HL-60 (cell line): Measurements from ENCODE around the gene CSDE1.

Experiments
- DNase-seq, 2 experiments: peaks; one replicate each; pipeline ENCODE4 v3.0.0-alpha.2; 2010 to 2020; ENCODE audit warnings: low read depth in 1 of 2, low spot score in 1 of 2
- H3K27ac ChIP-seq: fragments of 250-450 bp; sonication (Bioruptor Pico); replicated peaks from 2 replicates; pipeline ENCODE4 v1.5.1; 2020; ENCODE audit warnings: mild to moderate bottlenecking, moderate library complexity
- H3K27me3 ChIP-seq: fragments of 250-450 bp; sonication (Bioruptor Pico); 2 replicates; pipeline ENCODE4 v1.5.1; 2021; ENCODE audit warnings: mild to moderate bottlenecking, moderate library complexity; ENCODE audit not compliant: insufficient read depth, poor library complexity, severe bottlenecking
- H3K4me3 ChIP-seq: replicated peaks from 2 replicates; pipeline ENCODE4 v1.5.1; 2011; ENCODE audit warnings: mild to moderate bottlenecking, control low read depth, low read length; ENCODE audit not compliant: insufficient read depth
- GABPA ChIP-seq: IDR thresholded peaks from 2 replicates; pipeline ENCODE4 v1.6.1; 2012; ENCODE audit warnings: low read depth
- POLR2AphosphoS5 ChIP-seq: IDR thresholded peaks from 2 replicates; pipeline ENCODE4 v1.6.1; 2012; ENCODE audit warnings: low read depth
- REST ChIP-seq: IDR thresholded peaks from 2 replicates; pipeline ENCODE4 v1.6.1; 2012; ENCODE audit warnings: low read depth; ENCODE audit not compliant: insufficient replicate concordance
- SPI1 ChIP-seq: IDR thresholded peaks from 2 replicates; pipeline ENCODE4 v1.6.1; 2012; ENCODE audit warnings: low read depth, mild to moderate bottlenecking, borderline replicate concordance
- TF ChIP-seq, protein P1 (sequence below): IDR thresholded peaks from one replicate; pipeline ENCODE4 v1.5.1; 2011; ENCODE audit warnings: low read length, control low read depth, inconsistent platforms; ENCODE audit not compliant: insufficient read depth

Gene CSDE1

GRCh38 chr1:114749835-114750234 lies 7.9 kb downstream of the CSDE1 start:
- no peak for DNase-seq
- Histone ChIP-seq H3K4me3 (no peak overlapping the region), H3K27me3 (no peaks in the 10 kb centered on the region), H3K27ac (no peak overlapping the region)
- TF ChIP-seq POLR2AphosphoS5: no peak

DNA sequence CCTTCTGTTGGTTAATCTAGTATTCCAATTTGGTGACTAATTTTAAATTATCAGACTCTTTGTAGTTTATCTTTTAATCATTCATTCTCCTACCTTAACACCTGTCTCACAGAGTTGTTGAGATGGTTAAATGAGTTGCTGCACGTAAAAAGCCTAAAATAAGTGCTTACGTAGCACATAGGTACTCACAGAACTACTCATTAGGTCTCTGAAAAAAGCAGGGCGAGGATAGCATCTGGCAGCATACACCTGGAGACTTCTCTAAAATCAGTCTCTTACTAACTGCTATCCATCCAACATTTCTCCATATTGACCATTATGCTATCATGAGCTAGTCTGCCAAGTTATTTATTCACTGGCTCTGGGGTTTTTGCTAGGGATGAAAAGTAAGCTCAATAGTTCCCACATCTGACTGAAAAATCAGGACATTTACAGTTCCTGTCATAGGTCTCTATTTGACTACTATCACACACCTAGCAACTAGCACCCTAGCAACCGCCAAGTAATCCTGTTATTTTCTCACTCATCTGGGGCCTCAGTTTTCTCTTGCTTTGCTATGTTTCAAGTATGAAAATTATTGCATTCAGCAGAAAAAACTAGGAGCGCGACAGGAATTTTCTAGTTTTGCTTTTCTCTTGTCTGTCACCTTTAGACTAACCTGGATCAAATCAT lies 11.2 kb downstream of the CSDE1 start:
- Histone ChIP-seq H3K27me3 (no peaks in the 10 kb centered on the region), H3K4me3 (no peak overlapping the region), H3K27ac (no peak overlapping the region)
- no peak for DNase-seq
- TF ChIP-seq GABPA (no peak), POLR2AphosphoS5 (no peak), REST (no peak), SPI1 (no peak)
- TF ChIP-seq, protein P1, sequence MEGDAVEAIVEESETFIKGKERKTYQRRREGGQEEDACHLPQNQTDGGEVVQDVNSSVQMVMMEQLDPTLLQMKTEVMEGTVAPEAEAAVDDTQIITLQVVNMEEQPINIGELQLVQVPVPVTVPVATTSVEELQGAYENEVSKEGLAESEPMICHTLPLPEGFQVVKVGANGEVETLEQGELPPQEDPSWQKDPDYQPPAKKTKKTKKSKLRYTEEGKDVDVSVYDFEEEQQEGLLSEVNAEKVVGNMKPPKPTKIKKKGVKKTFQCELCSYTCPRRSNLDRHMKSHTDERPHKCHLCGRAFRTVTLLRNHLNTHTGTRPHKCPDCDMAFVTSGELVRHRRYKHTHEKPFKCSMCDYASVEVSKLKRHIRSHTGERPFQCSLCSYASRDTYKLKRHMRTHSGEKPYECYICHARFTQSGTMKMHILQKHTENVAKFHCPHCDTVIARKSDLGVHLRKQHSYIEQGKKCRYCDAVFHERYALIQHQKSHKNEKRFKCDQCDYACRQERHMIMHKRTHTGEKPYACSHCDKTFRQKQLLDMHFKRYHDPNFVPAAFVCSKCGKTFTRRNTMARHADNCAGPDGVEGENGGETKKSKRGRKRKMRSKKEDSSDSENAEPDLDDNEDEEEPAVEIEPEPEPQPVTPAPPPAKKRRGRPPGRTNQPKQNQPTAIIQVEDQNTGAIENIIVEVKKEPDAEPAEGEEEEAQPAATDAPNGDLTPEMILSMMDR: no peak

GRCh38 chr1:114745291-114745690 lies 12.5 kb downstream of the CSDE1 start:
- TF ChIP-seq POLR2AphosphoS5 (no peak), SPI1 (no peak), REST (no peak), GABPA (no peak)
- TF ChIP-seq, protein P1: no peak
- H3K27me3 ChIP-seq: no peaks in the 10 kb centered on the region
- H3K27ac ChIP-seq: no peak overlapping the region
- DNase-seq: no peak
- no peak overlapping the region for H3K4me3 ChIP-seq

DNA sequence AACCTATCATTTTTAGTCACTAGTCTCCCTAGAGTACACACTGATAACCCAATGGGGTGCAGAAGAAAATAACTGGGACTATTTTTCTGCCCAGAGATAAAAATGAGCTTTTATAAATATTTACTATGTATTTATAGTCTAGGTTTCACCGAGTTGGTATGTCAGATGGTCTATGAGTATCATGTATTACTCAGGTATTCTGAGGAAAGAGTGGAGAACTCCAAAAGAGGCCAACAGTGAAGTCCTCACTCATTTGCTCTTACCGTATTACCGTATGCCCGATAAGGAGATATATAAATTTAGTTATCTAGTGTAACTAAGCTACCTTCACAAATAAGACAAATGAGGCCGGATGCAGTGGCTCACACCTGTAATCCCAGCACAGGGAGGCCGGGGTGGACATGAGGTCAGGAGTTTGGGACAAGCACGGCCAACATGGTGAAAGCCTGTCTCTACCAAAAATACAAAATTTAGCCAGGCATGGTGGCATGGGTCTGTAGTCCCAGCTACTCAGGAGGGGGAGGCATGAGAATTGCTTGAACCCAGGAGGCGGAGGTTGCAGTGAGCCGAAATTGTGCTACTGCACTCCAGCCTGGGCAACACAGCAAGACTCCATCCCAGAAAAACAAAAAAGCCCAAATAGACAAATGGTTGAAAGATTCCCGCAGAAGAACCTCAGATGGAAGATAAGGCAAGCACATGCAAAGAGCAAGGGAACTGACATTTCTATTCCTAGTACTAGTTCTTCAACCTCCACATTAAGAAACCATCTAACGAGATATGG lies 15.6 kb downstream of the CSDE1 start:
- H3K27ac ChIP-seq: no peak overlapping the region
- H3K4me3 ChIP-seq: no peak overlapping the region
- no peak for TF ChIP-seq POLR2AphosphoS5
- TF ChIP-seq REST: no peak
- TF ChIP-seq, protein P1: no peak
- no peak for TF ChIP-seq SPI1
- DNase-seq: no peak
- no peaks in the 10 kb centered on the region for H3K27me3 ChIP-seq
